CD4-positive, alpha-beta T cell (primary cell): ENCODE results near the gene ATP8A1. TPM values are rescaled to one million over a fixed set of nuclear protein-coding genes. Genes with fewer than 3 reads are reported as not detected.

Experiments
- ATAC-seq: fragments of 200-7000 bp; cut with Tn5 transposase; one replicate; pipeline ENCODE4 v1.10.0; 2022; ENCODE audit warnings: mild to moderate bottlenecking; ENCODE audit not compliant: poor library complexity
- CTCF ChIA-PET: fragments of 350-600 bp; sonication (Branson Sonifier 250); formaldehyde crosslinking; loops from one replicate; lab custom pipeline; 2021; ENCODE audit warnings: antibody characterized with exemption, inconsistent platforms; lab: Charles Lee
- POLR2A ChIA-PET: fragments of 350-600 bp; sonication (Branson Sonifier 250); formaldehyde crosslinking; loops from one replicate; lab custom pipeline; 2021; ENCODE audit warnings: antibody characterized with exemption, inconsistent platforms; lab: Charles Lee
- DNase-seq, 14 experiments: peaks; one replicate each; pipeline ENCODE4 v3.0.0-alpha.2; 2013 to 2020; ENCODE audit warnings: mixed read lengths in 2 of 14
- H3K27ac ChIP-seq, 2 donors: one replicate each; pipeline versions ENCODE4 v1.5.1 to v1.7.0; 2013; ENCODE audit warnings: low read length in 2 of 2, low read depth in 1 of 2, mild to moderate bottlenecking in 1 of 2
- H3K27me3 ChIP-seq, 2 experiments: 1 replicate in 1 of 2; 2 replicates in 1 of 2; pipeline versions ENCODE4 v1.6.1 to v1.7.0; 2013; ENCODE audit warnings: low read length in 2 of 2, control low read depth in 1 of 2, mild to moderate bottlenecking in 1 of 2, moderate library complexity in 1 of 2; ENCODE audit not compliant: insufficient read depth in 2 of 2, control insufficient read depth in 1 of 2
- H3K36me3 ChIP-seq: one replicate; pipeline ENCODE4 v1.6.1; 2013; ENCODE audit warnings: low read length, control low read depth; ENCODE audit not compliant: insufficient read depth
- H3K4me1 ChIP-seq: one replicate; pipeline ENCODE4 v1.6.1; 2013; ENCODE audit warnings: low read length, control low read depth; ENCODE audit not compliant: insufficient read depth
- H3K4me3 ChIP-seq: one replicate; pipeline ENCODE4 v1.5.1; 2013; ENCODE audit warnings: mild to moderate bottlenecking, low read length, moderate library complexity
- H3K9me3 ChIP-seq, 2 experiments: 1 replicate in 1 of 2; 2 replicates in 1 of 2; pipeline versions ENCODE4 v1.6.1 to v1.7.0; 2013; ENCODE audit warnings: low read length in 2 of 2, mild to moderate bottlenecking in 2 of 2, control low read depth in 1 of 2, moderate library complexity in 1 of 2; ENCODE audit not compliant: control insufficient read depth in 1 of 2, insufficient read depth in 1 of 2
- H3K27ac Mint-ChIP-seq: one replicate; pipeline ENCODE4 v1.8.0; 2020; ENCODE audit warnings: mixed read lengths
- H3K27me3 Mint-ChIP-seq: one replicate; pipeline ENCODE4 v1.8.0; 2021; ENCODE audit warnings: mixed read lengths
- H3K36me3 Mint-ChIP-seq: one replicate; pipeline ENCODE4 v1.8.0; 2021; ENCODE audit warnings: low read depth, mixed read lengths
- H3K4me1 Mint-ChIP-seq: one replicate; pipeline ENCODE4 v1.8.0; 2021; ENCODE audit warnings: low read depth, mixed read lengths
- H3K4me3 Mint-ChIP-seq: one replicate; pipeline ENCODE4 v1.8.0; 2020; ENCODE audit warnings: mild to moderate bottlenecking, mixed read lengths
- H3K9me3 Mint-ChIP-seq: one replicate; pipeline ENCODE4 v1.8.0; 2020; ENCODE audit warnings: mixed read lengths
- intact Hi-C, 2 experiments: fragments of 100-400 bp; cut with DNase I in 1 of 2; cut with micrococcal nuclease in 1 of 2; formaldehyde crosslinking; loops; one replicate each; pipeline versions ENCODE4 v1.15.1 to v1.9.0; 2023 to 2025; cut with DNase I, micrococcal nuclease
- total RNA-seq, 174 experiments: library from RNA in 2 of 174; stranded (reverse) in 2 of 174; gene quantifications; one replicate each; pipeline ENCODE4 v1.2.3 and lab custom pipeline; 2021 to 2026
- TF ChIP-seq, protein P1 (sequence below): fragments of 200-600 bp; IDR thresholded peaks from one replicate; pipeline ENCODE4 v1.8.0; 2022; ENCODE audit warnings: antibody characterized with exemption, mild to moderate bottlenecking

ATP8A1 gene
- total RNA-seq, 2 experiments from 2014 or later, result 44.9 to 45.5 TPM

DNA sequence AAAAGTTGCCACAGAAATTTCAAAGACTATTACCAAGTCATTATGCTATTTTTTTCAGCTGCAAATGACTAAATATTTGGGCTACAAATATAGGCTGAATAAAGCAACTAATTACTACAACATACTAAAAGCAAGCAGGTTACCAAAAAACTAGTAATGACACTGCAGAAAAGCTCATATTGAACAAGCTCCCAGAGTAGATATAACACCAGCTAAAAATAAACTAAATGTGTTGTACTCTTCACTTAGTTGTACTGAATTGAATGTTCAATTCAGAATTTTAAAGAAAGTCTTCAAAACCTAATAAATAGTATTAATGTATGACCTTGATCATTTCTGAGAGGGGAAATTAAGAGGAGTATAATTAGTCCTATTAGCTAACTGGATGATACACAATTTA lies 12.0 kb downstream of the ATP8A1 start:
- no peaks in the 10 kb centered on the region for H3K27me3 ChIP-seq
- no peak overlapping the region for H3K27ac ChIP-seq
- TF ChIP-seq, protein P1, sequence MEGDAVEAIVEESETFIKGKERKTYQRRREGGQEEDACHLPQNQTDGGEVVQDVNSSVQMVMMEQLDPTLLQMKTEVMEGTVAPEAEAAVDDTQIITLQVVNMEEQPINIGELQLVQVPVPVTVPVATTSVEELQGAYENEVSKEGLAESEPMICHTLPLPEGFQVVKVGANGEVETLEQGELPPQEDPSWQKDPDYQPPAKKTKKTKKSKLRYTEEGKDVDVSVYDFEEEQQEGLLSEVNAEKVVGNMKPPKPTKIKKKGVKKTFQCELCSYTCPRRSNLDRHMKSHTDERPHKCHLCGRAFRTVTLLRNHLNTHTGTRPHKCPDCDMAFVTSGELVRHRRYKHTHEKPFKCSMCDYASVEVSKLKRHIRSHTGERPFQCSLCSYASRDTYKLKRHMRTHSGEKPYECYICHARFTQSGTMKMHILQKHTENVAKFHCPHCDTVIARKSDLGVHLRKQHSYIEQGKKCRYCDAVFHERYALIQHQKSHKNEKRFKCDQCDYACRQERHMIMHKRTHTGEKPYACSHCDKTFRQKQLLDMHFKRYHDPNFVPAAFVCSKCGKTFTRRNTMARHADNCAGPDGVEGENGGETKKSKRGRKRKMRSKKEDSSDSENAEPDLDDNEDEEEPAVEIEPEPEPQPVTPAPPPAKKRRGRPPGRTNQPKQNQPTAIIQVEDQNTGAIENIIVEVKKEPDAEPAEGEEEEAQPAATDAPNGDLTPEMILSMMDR, result no peak
- no peak overlapping the region for H3K4me3 ChIP-seq
- no peaks in the 10 kb centered on the region for H3K9me3 ChIP-seq
- no peak for DNase-seq
- no peaks in the 10 kb centered on the region for H3K27me3 Mint-ChIP-seq
- ATAC-seq, result no peak
- no peaks in the 10 kb centered on the region for H3K9me3 Mint-ChIP-seq
- peaks cover 15% of the 10 kb centered on the region for H3K4me1 ChIP-seq
- H3K27ac Mint-ChIP-seq, result no peak overlapping the region
- peaks cover 84% of the 10 kb centered on the region for H3K4me1 Mint-ChIP-seq
- intact Hi-C loops, result no loop called here
- no peaks in the 10 kb centered on the region for H3K36me3 Mint-ChIP-seq
- POLR2A ChIA-PET, result interaction anchor here (0.7 to 3.6 kb wide), 3 partner anchors 12 to 17 kb away, joined by 3 to 35 read pairs (median 5); partner anchors contain the start of gene ATP8A1
- CTCF ChIA-PET, result interaction anchor here (2.0 kb wide), 1 partner anchor 10 kb away, joined by 4 read pairs; no protein-coding TSS in a partner anchor
- H3K36me3 ChIP-seq, result no peaks in the 10 kb centered on the region
- H3K4me3 Mint-ChIP-seq, result no peak overlapping the region

DNA sequence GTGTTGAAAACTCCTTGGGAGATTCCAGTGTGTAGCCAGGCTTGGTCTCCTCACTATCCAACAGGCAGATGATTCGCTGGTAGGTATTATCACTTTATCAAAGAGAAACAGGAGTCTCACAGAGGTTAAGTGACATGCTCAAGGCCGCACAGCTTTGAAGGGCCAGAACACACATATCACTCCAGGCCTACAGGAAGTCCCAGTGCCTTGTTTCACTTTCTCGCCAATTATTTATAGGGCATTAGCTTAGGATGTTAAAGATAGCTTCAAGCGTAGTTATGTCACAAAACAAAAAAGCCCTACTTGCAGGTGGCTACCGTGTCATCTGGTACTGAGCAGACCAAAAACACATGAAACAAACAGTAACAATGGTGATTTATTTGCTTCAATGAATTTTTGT lies 13.2 kb downstream of the ATP8A1 start:
- Histone ChIP-seq H3K4me3 (no peak overlapping the region), H3K4me1 (peaks cover 18% of the 10 kb centered on the region), H3K27ac (no peak overlapping the region), H3K9me3 (no peaks in the 10 kb centered on the region), H3K36me3 (no peaks in the 10 kb centered on the region), H3K27me3 (no peaks in the 10 kb centered on the region)
- no peak for ATAC-seq
- H3K4me1 Mint-ChIP-seq, result peaks cover 84% of the 10 kb centered on the region
- ChIA-PET POLR2A (no interaction called here), CTCF (no interaction called here)
- H3K4me3 Mint-ChIP-seq, result no peak overlapping the region
- H3K27ac Mint-ChIP-seq, result no peak overlapping the region
- H3K27me3 Mint-ChIP-seq, result no peaks in the 10 kb centered on the region
- DNase-seq, result peak in 1 of 14 experiments; percentile 49
- H3K9me3 Mint-ChIP-seq, result no peaks in the 10 kb centered on the region
- TF ChIP-seq, protein P1, result no peak
- H3K36me3 Mint-ChIP-seq, result no peaks in the 10 kb centered on the region
- intact Hi-C loops, result no loop called here

DNA sequence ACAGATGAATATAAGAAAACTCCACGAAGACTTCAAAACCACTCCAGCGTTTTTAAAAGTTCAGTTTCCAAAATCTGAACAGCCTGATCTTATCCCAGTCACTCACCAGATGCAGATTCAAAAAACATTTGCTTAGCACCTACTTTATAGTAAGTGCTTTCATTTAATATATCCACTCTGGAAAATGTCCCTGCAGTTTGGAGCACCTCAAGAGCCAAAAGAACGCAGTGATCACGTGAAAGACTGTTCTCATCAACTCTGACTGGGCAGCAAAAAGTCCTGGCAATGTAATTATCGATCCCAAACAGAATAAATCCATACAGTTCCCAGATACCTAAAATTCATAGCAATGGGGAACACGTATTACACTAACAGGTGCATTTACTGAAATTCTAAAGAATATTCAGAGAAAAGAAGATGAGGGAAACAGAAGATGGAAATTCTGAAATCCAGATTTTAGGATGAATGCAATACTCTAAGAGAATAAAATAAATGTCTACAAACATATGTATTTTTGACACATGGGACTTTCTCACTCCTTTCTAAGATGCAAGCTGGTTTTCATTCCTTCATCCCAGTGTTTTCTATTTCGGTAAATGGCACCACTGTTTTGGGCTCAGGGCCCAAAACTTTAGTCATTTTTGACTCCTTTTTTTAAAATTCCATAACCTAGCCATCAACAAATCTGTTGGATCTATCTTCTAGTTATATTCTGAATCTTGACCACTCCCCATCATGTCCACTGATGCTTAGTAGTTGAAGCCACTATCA lies 13.9 kb downstream of the ATP8A1 start:
- Mint-ChIP-seq H3K4me3 (no peak overlapping the region), H3K9me3 (no peaks in the 10 kb centered on the region), H3K27ac (peak overlapping the region; percentile 13), H3K27me3 (no peaks in the 10 kb centered on the region), H3K4me1 (peaks cover 87% of the 10 kb centered on the region), H3K36me3 (no peaks in the 10 kb centered on the region)
- ChIA-PET POLR2A (interaction anchor here (1.7 kb wide), 1 partner anchor 14 kb away, joined by 9 read pairs; the partner anchor contains the start of gene ATP8A1), CTCF (interaction anchor here (1.2 kb wide), 1 partner anchor 18 kb away, joined by 3 read pairs; no protein-coding TSS in a partner anchor)
- H3K4me1 ChIP-seq, result peaks cover 18% of the 10 kb centered on the region
- H3K27ac ChIP-seq, result no peak overlapping the region
- TF ChIP-seq, protein P1, result no peak
- H3K9me3 ChIP-seq, result no peaks in the 10 kb centered on the region
- ATAC-seq (no peak), DNase-seq (no peak)
- H3K36me3 ChIP-seq, result no peaks in the 10 kb centered on the region
- intact Hi-C loops, result no loop called here
- no peak overlapping the region for H3K4me3 ChIP-seq
- no peaks in the 10 kb centered on the region for H3K27me3 ChIP-seq
